ENCODE measurements around the gene DMRTB1.

Gene DMRTB1

GRCh38 chr1:53438427-53439336 is 20.5 kb upstream of the DMRTB1 start:
- no peak for DNase-seq

- DNase-seq = no peak
Measured at GRCh38 chr1:53439337-53440207, 19.6 kb upstream of the DMRTB1 start.

- DNase-seq = no peak
Measured at GRCh38 chr1:53440633-53441032, 18.6 kb upstream of the DMRTB1 start.

DNA sequence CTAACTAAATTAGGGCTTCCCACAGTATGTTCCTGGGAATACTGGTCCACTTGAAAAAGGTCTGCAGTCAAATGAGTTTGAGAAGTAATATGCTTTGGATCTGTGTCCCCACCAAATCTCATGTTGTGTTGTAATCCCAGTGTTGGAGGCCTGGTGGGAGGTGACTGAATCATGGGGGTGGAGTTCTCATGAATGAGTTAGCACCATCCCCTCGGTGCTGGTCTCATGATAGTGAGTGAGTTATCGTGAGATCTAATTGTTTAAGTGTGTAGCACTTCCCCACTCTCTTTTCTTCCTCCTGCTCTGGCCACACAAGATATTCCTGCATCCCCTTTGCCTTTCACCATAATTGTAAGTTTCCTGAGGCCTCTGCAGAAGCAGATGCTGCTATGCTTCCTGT is 16.9 kb upstream of the DMRTB1 start:
- DNase-seq = no peak

GRCh38 chr1:53446051-53446450 is 13.1 kb upstream of the DMRTB1 start:
- DNase-seq = no peak

DNA sequence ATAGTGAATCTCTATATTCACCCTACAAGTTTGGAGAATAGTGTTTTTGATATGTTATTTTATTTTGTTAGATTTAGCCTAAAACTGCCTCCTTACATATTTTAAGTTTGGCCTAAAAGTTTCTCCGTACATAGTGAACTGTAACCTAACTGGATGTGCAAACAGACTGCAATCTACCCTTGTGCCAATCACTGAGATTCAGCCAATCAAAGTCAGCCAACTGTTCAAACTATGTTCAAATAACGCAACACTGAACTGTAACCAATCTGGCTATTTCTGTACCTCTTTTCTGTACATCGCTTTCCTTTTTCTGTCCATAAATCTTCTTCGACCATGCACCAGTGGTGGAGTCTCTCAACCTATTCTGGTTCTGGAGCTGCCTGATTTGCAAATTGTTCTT is 11.8 kb upstream of the DMRTB1 start:
- no peak for DNase-seq

DNA sequence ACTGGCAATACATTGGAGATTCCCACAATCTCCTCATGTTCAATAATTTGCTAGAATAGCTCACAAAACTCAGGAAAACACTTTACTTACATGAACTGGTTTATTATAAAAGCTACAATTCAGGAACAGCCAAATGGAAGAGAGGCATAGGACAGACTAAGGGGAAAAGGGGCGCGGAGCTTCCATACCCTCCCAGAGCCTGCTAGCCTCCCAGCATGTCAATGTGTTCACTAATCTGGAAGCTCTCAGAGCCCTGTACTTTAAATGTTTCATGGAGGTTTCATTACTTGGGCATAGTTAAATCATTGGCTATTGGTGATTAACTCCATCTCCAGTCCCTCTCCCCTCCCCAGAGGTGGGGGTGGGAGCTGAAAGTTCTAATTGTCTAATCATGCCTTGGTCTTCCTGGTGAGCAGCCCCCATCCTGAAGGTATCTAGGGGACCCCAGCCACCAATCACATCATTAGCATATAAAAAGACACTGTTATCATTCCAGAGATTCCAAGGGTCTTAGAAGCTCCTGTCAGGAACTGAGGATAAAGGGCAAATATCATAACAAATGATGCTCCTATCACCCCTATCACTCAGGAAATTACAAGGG is 10.9 kb upstream of the DMRTB1 start:
- no peak for DNase-seq

DNA sequence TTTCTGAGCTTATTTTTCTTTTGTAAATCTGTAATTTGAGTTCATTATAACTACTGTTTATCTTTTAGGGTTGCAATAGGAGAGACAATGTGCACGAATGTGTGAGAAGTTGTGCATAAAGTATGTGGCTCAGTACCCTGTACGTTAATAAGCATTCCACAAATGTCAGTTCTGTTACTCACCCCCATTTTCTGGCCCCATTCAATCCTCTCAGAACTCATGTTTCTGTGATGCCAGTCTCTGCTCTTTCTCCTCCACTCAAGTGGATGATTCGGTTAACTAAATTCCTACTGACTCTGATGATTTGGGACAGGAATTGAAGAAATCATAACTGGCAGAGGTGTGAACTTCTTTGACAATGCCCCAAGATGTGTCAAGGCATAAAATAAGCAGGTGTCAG is 10.2 kb upstream of the DMRTB1 start:
- DNase-seq = no peak

- no peak for DNase-seq
Measured at GRCh38 chr1:53449693-53450092, 9.5 kb upstream of the DMRTB1 start.

DNA sequence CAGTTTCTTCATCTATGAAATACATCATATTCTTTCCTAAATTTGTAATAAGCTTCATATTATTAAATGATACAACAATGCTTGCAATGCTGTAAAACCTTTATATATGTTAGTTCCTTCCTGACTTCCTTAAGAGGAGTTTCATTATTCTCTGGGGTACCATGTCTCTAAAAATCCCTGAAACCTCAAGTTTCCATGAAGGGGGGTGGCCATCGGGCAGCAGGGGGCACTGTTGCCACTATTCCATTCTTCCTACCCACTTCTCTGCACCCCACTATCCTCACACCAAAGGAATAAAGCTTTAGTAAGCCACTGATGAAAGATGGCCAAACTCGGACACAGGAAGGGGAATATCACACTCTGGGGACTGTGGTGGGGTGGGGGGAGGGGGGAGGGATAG is 9.0 kb upstream of the DMRTB1 start:
- DNase-seq = no peak

DNA sequence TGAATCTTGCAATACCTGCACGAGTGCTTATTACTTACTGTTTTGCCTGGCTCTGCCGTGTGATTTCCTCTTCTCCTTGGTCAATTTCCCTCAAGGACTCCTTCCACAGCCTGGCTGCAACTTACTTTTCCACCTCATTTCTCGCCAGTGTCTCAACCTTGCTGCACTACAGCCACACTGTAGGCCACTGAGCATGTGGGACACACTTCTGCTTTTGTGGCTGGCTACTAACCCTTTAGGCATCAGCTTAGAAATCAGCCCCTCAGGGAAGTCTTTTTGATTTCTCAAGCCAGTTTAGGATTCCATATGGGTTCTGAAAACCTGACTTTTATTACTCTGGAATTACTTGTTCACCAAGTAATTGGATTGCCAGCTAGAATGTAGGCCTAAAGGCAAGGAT is 5.2 kb upstream of the DMRTB1 start:
- DNase-seq = no peak

GRCh38 chr1:53455364-53455991 is 3.7 kb upstream of the DMRTB1 start:
- DNase-seq = no peak

DNA sequence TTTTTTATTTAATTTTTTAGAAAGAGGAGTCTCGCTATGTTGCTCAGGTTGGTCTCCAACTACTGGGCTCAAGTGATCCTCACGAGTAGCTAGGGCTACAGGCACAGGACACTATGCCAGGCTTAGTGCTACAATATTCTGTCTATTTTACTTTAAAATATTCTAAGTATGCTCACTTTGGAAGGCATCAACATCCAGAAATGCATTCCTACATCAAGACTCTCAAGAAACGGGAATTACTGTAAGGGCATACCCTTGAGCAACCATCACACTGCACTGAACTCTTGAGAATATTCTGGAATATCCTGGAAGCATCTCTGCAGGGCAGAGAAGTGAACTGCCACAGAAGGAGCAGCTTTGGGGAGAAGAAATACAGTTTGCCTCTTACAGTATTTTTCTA is 565 bp upstream of the DMRTB1 start:
- DNase-seq = no peak

GRCh38 chr1:53460211-53460634 is 1.0 kb downstream of the DMRTB1 start:
- no peak for DNase-seq

- no peak for DNase-seq
Measured at GRCh38 chr1:53460666-53461322, 1.6 kb downstream of the DMRTB1 start.

DNA sequence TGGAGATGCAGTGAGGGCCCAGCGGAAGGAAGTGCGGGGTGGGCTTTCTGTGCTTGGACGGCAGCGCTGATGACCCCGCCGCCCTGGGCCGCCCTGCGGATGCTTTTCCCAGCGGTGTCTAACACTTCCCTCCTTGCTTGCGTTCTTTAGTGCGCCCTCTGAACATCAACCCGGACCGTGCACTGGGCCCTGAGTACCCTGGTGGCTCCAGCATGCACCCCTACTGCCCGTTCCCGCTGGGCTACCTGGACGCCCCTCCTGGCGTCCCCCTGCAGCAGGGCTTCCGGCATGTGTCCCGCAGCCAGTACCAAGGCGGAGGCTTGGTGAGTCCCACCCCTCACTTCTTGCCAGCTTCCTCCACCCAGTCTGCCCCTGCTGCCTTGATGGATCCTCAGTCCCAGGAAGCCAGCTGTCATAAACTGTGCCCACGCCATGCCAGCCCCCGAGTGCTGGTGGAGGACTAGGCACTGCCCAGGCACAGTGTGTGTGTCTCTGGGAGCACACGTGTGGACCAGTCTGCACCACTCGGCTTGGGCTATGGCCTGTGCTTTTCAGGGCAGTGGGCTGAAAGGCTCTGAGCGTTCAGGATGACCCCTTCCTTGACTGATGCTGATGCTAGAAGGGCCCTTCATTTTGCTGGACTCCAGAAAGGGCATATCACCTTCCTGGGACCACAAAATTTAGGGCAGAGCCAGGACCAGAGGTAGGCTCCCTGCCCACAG is 2.3 kb downstream of the DMRTB1 start:
- no peak for DNase-seq

- no peak for DNase-seq
Measured at GRCh38 chr1:53462193-53462592, 3.0 kb downstream of the DMRTB1 start.

- no peak for DNase-seq
Measured at GRCh38 chr1:53462769-53463501, 3.7 kb downstream of the DMRTB1 start.

- no peak for DNase-seq
Measured at GRCh38 chr1:53463961-53464899, 5.0 kb downstream of the DMRTB1 start.

All from NCI-H1930 (cell line).